ENCODE data around the gene AQP12B.
"Not testable (repeated sequence)": the region's sequence is repeated elsewhere in the genome, so short reads cannot be mapped to it uniquely, and the experiment has no call there.

The AQP12B gene

DNA sequence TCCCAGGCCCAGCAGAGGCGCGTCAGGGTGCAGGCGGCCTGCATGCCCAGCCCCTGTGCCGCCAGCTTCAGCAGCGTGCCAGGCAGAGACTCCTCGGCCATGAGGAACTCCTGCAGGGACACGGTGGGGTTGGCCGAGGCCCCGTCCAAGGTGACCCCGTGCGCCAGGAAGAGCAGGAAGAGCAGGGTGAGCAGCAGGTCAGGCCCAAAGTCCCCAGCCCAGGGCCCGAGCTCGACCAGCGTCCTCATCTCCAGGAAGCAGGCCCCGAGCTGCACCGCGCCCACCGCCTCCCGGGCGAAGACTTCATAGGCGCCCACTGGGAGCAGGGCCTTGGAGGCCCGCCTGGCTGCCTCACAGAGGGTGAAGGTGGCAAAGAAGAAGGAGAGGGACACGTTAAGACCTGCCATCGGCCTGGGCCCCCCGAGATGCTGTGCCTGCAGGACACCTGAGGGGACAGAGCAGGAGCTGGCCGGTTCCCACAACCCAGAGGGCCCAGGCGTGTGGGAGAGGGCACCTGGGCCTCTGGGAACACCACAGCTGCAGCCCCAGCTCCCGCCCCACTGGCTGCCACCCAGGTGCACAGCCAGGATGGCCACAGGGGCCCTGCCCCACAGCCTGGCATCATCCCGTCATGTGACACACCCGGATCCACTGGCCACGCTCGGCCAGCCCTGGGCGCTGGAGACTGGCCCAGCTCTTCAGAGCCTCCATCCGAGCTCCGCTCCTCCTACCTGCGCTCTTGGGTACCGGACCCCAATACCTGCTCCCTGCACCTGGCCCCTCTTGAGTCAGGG is at the start of gene AQP12B:
Gene AQP12B, minus strand, starts transcription at position 455 of the 794 bp plus-strand sequence. Its CDS starts 48 bp downstream, at position 407.
- not testable (repeated sequence) for H3K36me3 ChIP-seq (ENCODE audit: control insufficient read depth, insufficient read depth, low read length); H3K4me3 ChIP-seq (ENCODE audit: low read depth, low read length); H3K4me2 ChIP-seq (ENCODE audit: low read length); H3K79me2 ChIP-seq; H3K9ac ChIP-seq; H3K4me1 ChIP-seq; H3K9me3 ChIP-seq (ENCODE audit: control insufficient read depth, low read length); H3K27ac ChIP-seq; H2AFZ ChIP-seq; H3K27me3 ChIP-seq (ENCODE audit: control insufficient read depth, insufficient read depth, low read length)

- Histone ChIP-seq H3K9ac (no peak overlapping the region), H3K4me1 (no peaks in the 10 kb centered on the region), H3K9me3 (ENCODE audit: control insufficient read depth, low read length) (no peaks in the 10 kb centered on the region), H3K79me2 (no peaks in the 10 kb centered on the region), H3K36me3 (ENCODE audit: control insufficient read depth, insufficient read depth, low read length) (no peaks in the 10 kb centered on the region), H3K4me3 (ENCODE audit: low read depth, low read length) (no peak overlapping the region), H2AFZ (no peak overlapping the region), H3K4me2 (ENCODE audit: low read length) (no peak overlapping the region), H3K27me3 (ENCODE audit: control insufficient read depth, insufficient read depth, low read length) (no peaks in the 10 kb centered on the region), H3K27ac (no peak overlapping the region)
- TF ChIP-seq, protein P1, sequence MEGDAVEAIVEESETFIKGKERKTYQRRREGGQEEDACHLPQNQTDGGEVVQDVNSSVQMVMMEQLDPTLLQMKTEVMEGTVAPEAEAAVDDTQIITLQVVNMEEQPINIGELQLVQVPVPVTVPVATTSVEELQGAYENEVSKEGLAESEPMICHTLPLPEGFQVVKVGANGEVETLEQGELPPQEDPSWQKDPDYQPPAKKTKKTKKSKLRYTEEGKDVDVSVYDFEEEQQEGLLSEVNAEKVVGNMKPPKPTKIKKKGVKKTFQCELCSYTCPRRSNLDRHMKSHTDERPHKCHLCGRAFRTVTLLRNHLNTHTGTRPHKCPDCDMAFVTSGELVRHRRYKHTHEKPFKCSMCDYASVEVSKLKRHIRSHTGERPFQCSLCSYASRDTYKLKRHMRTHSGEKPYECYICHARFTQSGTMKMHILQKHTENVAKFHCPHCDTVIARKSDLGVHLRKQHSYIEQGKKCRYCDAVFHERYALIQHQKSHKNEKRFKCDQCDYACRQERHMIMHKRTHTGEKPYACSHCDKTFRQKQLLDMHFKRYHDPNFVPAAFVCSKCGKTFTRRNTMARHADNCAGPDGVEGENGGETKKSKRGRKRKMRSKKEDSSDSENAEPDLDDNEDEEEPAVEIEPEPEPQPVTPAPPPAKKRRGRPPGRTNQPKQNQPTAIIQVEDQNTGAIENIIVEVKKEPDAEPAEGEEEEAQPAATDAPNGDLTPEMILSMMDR (IDR thresholded peaks at IDR 0.05): no peak
These were observed 49.5 kb upstream of the AQP12B start for GRCh38 chr2:240732184-240732583.

DNA sequence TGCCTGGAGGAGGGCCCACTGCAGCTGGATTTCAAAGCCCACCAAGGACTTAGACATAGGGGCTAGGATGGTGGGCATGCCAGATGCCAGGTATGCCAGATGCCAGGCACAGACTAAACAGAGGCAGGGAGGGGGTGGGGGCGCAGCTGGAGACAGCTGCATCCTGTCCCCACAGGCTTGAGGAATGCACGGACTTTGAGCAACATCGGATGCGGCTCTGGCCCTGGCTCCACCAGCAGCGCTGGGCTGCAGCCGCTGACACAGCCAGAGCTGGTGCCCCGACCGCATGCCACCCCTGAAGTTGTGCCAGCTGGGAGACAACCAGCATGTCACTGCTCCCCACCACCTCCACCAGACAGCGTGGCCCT is 48.5 kb upstream of the AQP12B start:
- no peaks in the 10 kb centered on the region for H3K79me2 ChIP-seq
- no peak overlapping the region for H3K27ac ChIP-seq
- H3K9ac ChIP-seq: no peak overlapping the region
- no peaks in the 10 kb centered on the region for H3K4me1 ChIP-seq
- no peaks in the 10 kb centered on the region for H3K9me3 ChIP-seq (ENCODE audit: control insufficient read depth, low read length)
- H2AFZ ChIP-seq: no peak overlapping the region
- no peak overlapping the region for H3K4me2 ChIP-seq (ENCODE audit: low read length)
- TF ChIP-seq, protein P1 (IDR thresholded peaks at IDR 0.05): no peak
- H3K36me3 ChIP-seq (ENCODE audit: control insufficient read depth, insufficient read depth, low read length): no peaks in the 10 kb centered on the region
- H3K4me3 ChIP-seq (ENCODE audit: low read depth, low read length): no peak overlapping the region
- H3K27me3 ChIP-seq (ENCODE audit: control insufficient read depth, insufficient read depth, low read length): no peaks in the 10 kb centered on the region

DNA sequence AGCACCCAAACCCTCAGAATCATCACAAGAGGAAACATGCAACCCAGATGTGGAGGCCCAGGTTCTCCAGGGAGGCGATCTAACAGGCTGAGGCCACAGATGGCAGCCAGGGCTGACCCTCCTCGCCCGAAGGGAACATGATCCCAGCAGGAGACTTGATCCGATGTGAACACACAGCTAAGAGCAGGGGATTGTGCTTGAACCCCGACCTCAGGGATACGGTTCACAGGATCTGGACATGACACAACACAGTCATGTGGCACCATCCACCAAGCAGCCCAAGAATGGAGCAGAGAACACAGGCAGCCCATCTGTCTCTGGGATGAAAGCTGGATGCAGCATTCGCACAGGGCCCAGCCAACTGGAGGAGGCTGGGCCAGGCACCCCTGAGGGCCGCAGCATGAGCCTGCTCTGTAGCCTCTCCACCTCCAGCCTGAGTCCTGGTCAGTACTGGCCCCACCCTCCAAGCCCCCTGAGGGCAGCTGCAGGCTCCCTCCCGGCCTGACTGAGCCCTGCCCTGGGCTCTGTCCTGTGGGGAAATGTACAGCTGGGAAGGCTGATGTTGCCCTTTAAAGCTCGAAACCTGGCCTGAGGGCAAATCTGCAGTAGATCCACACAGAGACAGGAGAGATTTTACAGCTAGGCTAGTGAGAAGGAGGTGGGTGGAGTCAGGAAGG is 48.0 kb upstream of the AQP12B start:
- TF ChIP-seq, protein P1 (IDR thresholded peaks at IDR 0.05): no peak
- no peak overlapping the region for H3K27ac ChIP-seq
- H3K4me1 ChIP-seq: no peaks in the 10 kb centered on the region
- no peak overlapping the region for H2AFZ ChIP-seq
- H3K9ac ChIP-seq: no peak overlapping the region
- no peaks in the 10 kb centered on the region for H3K27me3 ChIP-seq (ENCODE audit: control insufficient read depth, insufficient read depth, low read length)
- H3K79me2 ChIP-seq: no peaks in the 10 kb centered on the region
- H3K36me3 ChIP-seq (ENCODE audit: control insufficient read depth, insufficient read depth, low read length): no peaks in the 10 kb centered on the region
- no peak overlapping the region for H3K4me2 ChIP-seq (ENCODE audit: low read length)
- H3K9me3 ChIP-seq (ENCODE audit: control insufficient read depth, low read length): no peaks in the 10 kb centered on the region
- H3K4me3 ChIP-seq (ENCODE audit: low read depth, low read length): no peak overlapping the region

GRCh38 chr2:240728827-240729226 is 46.1 kb upstream of the AQP12B start:
- no peaks in the 10 kb centered on the region for H3K79me2 ChIP-seq
- no peak overlapping the region for H3K4me2 ChIP-seq (ENCODE audit: low read length)
- H3K4me1 ChIP-seq: no peaks in the 10 kb centered on the region
- no peak overlapping the region for H3K27ac ChIP-seq
- H3K9me3 ChIP-seq (ENCODE audit: control insufficient read depth, low read length): no peaks in the 10 kb centered on the region
- no peak overlapping the region for H2AFZ ChIP-seq
- no peak overlapping the region for H3K9ac ChIP-seq
- no peaks in the 10 kb centered on the region for H3K36me3 ChIP-seq (ENCODE audit: control insufficient read depth, insufficient read depth, low read length)
- H3K4me3 ChIP-seq (ENCODE audit: low read depth, low read length): no peak overlapping the region
- TF ChIP-seq, protein P1 (IDR thresholded peaks at IDR 0.05): no peak
- no peaks in the 10 kb centered on the region for H3K27me3 ChIP-seq (ENCODE audit: control insufficient read depth, insufficient read depth, low read length)

Data from parathyroid adenoma (tissue), 2 donors.